ENCODE measurements around the gene KRTAP10-5. TPM values are rescaled to one million over a fixed set of nuclear protein-coding genes. Genes with fewer than 3 reads are reported as not detected.
"Not testable (repeated sequence)": the region's sequence is repeated elsewhere in the genome, so short reads cannot be mapped to it uniquely, and the experiment has no call there.

KRTAP10-5 gene
- total and polyA plus RNA-seq, 12 donors = not detected

DNA sequence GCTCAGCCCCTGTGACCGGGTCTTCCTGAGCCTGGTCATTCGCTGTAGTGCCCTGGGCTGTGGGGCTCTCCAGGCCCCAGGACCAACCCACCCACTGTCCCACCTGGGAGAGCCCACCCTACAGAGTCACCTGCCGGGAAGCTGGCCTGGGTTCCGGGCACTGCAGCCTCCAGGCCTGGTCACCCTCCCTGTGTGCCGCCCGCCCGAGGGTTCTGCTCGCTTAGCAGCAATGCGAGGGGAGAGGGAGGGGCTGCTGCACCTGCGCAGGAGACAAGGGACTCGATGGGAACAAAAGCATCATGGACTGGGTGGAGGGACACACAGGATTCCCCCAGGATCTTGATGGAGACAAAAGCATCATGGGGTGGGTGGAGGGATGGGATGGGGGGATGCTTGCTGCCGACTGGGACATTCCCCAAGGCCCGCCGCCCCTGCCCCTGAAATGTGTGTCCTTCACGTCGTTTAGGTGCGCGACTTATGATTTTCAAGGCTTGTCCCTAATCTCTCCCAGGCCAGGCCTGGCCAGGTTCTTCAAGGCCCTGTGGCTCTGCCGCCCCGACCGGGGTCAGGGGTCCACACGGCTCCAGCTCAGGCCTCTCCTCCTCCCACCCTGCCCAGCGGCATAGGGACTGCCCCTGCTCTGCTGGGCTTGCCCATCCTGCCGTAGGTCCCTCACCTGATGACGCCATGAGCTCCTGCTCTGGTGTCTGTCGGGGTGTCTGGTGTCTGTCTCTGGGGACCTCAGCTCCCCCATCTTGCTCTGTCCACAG lies 33.2 kb upstream of the KRTAP10-5 start:
- WGBS, 4 donors = 75 to 84% (median 80%) methylated on average over 10 to 26 of the region's 26 CpGs
- Histone ChIP-seq H3K36me3 (replicated peaks in 1 of 2) (no peaks in the 10 kb centered on the region), H3K27ac (no peak overlapping the region), H3K4me1 (replicated peaks in 1 of 2) (no peaks in the 10 kb centered on the region), H3K9me3 (replicated peaks in 1 of 3) (no peaks in the 10 kb centered on the region), H3K4me3 (no peak overlapping the region), H3K27me3 (no peaks in the 10 kb centered on the region)
- TF ChIP-seq POLR2A (IDR thresholded peaks at IDR 0.05) = no peak
- TF ChIP-seq, protein P1, sequence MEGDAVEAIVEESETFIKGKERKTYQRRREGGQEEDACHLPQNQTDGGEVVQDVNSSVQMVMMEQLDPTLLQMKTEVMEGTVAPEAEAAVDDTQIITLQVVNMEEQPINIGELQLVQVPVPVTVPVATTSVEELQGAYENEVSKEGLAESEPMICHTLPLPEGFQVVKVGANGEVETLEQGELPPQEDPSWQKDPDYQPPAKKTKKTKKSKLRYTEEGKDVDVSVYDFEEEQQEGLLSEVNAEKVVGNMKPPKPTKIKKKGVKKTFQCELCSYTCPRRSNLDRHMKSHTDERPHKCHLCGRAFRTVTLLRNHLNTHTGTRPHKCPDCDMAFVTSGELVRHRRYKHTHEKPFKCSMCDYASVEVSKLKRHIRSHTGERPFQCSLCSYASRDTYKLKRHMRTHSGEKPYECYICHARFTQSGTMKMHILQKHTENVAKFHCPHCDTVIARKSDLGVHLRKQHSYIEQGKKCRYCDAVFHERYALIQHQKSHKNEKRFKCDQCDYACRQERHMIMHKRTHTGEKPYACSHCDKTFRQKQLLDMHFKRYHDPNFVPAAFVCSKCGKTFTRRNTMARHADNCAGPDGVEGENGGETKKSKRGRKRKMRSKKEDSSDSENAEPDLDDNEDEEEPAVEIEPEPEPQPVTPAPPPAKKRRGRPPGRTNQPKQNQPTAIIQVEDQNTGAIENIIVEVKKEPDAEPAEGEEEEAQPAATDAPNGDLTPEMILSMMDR (IDR thresholded peaks at IDR 0.05) = no peak
- no peak for DNase-seq
- intact Hi-C loops (cut with DNase I) = no loop called here

DNA sequence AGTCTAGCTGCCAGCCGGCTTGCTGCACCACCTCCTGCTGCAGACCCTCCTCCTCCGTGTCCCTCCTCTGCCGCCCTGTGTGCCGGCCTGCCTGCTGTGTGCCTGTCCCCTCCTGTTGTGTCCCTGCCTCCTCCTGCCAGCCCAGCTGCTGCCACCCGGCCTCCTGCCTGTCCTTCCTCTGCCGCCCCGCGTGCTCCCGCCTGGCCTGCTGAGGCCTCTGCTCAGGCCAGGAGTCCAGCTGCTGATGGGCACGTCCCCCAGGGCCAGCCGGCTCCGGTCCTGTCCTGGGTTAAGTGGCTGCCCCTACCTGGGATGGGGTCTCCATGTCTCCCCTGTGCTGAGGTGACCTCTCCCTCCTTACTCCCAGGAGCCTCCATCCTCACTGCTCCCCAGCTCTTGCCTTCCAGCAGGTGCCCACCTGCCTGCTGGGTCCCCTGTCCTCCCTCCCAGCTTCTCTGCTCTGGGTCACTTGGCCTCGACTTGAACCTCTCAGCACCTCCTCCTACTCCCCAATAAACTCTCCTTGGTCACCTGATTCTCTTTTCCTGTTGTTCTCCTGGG lies 32.3 kb upstream of the KRTAP10-5 start:
- H3K4me1 ChIP-seq (replicated peaks in 1 of 2) = no peaks in the 10 kb centered on the region
- no peak overlapping the region for H3K27ac ChIP-seq
- TF ChIP-seq, protein P1 (IDR thresholded peaks at IDR 0.05) = no peak
- no peak for TF ChIP-seq POLR2A (IDR thresholded peaks at IDR 0.05)
- no peaks in the 10 kb centered on the region for H3K27me3 ChIP-seq
- H3K36me3 ChIP-seq (replicated peaks in 1 of 2) = no peaks in the 10 kb centered on the region
- no peak for DNase-seq
- H3K9me3 ChIP-seq (replicated peaks in 1 of 3) = no peaks in the 10 kb centered on the region
- WGBS, 4 donors = 71 to 82% (median 79%) methylated on average over 12 to 13 of the region's 13 CpGs
- no peak overlapping the region for H3K4me3 ChIP-seq
- intact Hi-C loops (cut with DNase I) = no loop called here

DNA sequence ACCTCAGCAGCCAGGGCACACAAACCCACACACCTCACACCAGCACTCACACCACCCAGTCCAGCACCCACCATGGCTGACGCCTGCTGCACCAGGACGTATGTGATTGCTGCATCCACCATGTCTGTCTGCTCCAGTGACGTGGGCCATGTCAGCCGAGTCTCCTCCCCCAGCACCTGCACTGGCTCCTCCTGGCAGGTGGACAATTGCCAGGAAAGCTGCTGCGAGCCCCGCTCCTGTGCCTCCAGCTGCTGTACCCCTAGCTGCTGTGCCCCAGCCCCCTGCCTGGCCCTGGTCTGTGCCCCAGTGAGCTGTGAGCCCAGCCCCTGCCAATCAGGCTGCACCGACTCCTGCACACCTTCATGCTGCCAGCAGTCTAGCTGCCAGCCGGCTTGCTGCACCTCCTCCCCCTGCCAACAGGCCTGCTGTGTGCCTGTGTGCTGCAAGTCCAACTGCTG lies 31.7 kb upstream of the KRTAP10-5 start, which contains the start of gene KRTAP10-8:
KRTAP10-8 (plus strand) TSS at position 51 of the 458 bp plus-strand sequence; CDS start at position 73, 22 bp downstream.
- no peak within 1 kb of the TSS for H3K27ac ChIP-seq
- intact Hi-C loops (cut with DNase I) = no loop called here
- no peak for DNase-seq
- no peak within 1 kb of the TSS for H3K4me3 ChIP-seq
- no peaks in the 10 kb centered on the region for H3K9me3 ChIP-seq (replicated peaks in 1 of 3)
- no peaks in the 10 kb centered on the region for H3K27me3 ChIP-seq
- H3K36me3 ChIP-seq (replicated peaks in 1 of 2) = no peaks in the 10 kb centered on the region
- WGBS, 4 donors = 68 to 91% (median 85%) methylated on average over 3 to 8 of the region's 8 CpGs
- TF ChIP-seq, protein P1 (IDR thresholded peaks at IDR 0.05) = no peak
- no peak for TF ChIP-seq POLR2A (IDR thresholded peaks at IDR 0.05)
- no peaks in the 10 kb centered on the region for H3K4me1 ChIP-seq (replicated peaks in 1 of 2)

DNA sequence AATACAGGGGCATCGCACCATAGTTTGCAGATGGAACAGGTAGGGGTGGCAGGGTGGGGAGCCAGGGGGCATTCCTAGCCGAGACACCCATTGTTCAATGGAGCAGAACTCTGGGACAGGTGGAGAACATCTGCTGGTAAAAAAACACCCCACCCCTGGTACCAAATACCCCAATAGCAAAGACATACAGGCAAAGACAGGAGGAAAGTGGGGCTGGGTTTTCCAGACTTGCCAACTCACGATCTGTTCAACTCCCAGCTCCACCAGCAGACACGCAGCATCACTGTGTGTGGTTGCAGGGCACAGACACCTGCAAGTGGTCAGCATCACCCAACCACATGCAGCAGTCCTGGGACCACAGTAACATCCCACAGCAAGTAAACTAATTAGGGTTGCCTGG lies 31.1 kb upstream of the KRTAP10-5 start:
- Histone ChIP-seq H3K9me3 (replicated peaks in 1 of 3) (no peaks in the 10 kb centered on the region), H3K4me3 (no peak overlapping the region), H3K27me3 (no peaks in the 10 kb centered on the region), H3K36me3 (replicated peaks in 1 of 2) (no peaks in the 10 kb centered on the region), H3K4me1 (replicated peaks in 1 of 2) (no peaks in the 10 kb centered on the region), H3K27ac (no peak overlapping the region)
- whole genome bisulfite sequencing, 4 donors = 60 to 85% (median 76%) methylated on average over 3 to 4 of the region's 4 CpGs
- no peak for TF ChIP-seq POLR2A (IDR thresholded peaks at IDR 0.05)
- TF ChIP-seq, protein P1 (IDR thresholded peaks at IDR 0.05) = no peak
- intact Hi-C loops (cut with DNase I) = no loop called here
- no peak for DNase-seq

DNA sequence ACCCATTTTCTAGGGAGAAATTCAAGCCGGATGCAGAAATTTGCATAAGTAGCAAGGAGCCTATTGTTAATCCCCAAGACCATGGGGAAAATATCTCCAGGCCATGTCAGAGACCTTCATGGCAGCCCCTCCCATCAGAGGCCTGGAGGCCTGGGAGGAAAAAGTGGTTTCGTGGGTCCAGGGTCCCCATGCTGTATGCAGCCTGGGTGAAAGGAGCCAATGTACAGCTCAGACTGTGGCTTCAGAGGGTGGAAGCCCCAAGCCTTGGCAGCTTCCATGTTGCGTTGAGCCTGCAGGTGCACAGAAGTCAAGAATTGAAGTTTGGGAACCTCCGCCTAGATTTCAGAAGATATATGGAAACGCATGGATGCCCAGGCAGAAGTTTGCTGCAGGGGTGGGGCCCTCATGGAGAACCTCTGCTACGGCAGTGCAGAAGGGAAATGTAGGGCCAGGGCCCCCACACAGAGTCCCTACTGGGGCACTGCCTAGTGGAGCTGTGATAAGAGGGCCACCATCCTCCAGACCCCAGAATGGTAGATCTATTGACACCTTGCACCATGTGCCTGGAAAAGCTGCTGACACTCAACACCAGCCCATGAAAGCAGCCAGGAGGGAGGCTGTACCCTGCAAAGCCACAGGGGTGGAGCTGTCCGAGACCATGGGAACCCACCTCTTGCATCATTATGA lies 29.9 kb upstream of the KRTAP10-5 start:
- H3K36me3 ChIP-seq (replicated peaks in 1 of 2); H3K9me3 ChIP-seq (replicated peaks in 1 of 3); DNase-seq; intact Hi-C loops (cut with DNase I); H3K27me3 ChIP-seq; H3K27ac ChIP-seq; H3K4me1 ChIP-seq (replicated peaks in 1 of 2); H3K4me3 ChIP-seq: not testable (repeated sequence)
- 86 to 91% (median 87%) methylated on average over 4 to 7 of the region's 7 CpGs for WGBS, 4 donors

All from adrenal gland (tissue), 12 donors.